Astrocyte of the hippocampus (primary cell): ENCODE results near the gene ZG16.
"Not testable (repeated sequence)": the region's sequence is repeated elsewhere in the genome, so short reads cannot be mapped to it uniquely, and the experiment has no call there.

ENCODE experiments used
- DNase-seq: peaks from one replicate; pipeline ENCODE4 v3.0.0; 2011; ENCODE audit warnings: low read depth, low spot score

Gene ZG16

DNA sequence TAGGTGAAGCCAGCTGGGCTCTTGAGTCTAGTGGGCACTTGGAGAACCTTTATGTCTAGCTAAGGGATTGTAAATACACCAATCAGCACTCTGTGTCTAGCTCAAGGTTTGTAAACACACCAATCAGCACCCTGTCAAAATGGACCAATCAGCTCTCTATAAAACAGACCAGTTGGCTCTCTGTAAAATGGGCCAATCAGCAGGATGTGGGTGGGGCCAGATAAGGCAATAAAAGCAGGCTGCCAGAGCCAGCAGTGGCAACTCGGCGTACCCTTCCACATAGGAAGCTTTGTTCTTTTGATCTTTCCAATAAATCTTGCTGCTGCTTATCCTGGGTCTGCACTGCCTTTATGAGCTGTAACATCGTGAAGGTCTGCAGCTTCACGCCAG, 29.3 kb upstream of the ZG16 start:
- not testable (repeated sequence) for DNase-seq

DNA sequence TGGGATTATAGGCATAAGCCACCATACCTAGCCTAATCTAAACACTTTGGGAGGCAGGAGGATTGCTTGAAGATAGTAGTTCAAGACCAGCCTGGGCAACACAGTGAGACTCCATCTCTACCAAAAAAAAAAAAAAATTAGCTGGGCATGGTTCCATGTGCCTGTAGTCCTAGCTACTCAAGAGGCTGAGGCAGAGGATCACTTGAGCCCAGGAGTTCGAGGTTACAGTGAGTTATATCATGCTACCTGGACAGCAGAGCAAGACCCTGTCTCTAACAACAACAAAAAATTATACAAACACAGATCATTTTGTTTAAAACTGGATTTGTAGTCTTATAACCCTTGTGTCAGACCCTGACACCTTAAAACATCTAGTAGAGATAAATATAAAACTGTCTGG, 24.5 kb upstream of the ZG16 start:
- no peak for DNase-seq

DNA sequence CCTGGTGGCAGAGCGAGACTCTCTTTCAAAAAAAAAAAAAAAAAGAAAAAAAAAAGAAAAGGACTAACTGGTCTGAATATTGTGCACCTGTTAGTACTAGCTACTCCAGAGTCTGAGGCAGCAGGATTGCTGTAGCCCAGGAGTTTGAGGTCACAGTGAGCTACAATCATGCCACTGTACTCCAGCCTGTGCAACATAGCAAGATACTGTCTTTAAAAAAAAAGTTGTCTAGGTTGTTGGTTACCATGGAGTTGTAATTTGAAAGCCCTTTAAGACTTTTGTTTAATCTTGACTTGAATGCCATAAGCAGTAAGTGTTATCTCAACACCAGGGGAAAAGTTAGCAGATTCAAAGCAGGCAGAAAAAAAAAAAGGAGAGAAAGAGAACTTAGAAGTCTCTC, 21.4 kb upstream of the ZG16 start:
- DNase-seq: no peak

DNA sequence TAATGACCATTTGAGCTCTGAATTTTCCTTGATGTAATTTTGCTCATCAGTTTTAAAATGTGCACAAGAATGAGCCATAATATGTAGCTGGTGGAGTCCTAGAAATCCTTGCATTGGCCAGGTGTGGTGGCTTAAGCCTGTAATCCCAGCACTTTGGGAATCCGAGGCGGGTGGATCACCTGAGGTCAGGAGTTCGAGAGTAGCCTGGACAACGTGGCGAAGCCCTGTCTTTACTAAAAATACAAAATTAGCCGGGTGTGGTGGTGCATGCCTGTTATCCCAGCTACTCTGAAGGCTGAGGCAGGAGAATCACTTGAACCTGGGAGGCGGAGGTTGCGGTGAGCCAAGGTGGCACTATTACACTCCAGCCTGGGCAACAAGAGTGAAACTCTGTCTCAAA, 21.0 kb upstream of the ZG16 start:
- not testable (repeated sequence) for DNase-seq

DNA sequence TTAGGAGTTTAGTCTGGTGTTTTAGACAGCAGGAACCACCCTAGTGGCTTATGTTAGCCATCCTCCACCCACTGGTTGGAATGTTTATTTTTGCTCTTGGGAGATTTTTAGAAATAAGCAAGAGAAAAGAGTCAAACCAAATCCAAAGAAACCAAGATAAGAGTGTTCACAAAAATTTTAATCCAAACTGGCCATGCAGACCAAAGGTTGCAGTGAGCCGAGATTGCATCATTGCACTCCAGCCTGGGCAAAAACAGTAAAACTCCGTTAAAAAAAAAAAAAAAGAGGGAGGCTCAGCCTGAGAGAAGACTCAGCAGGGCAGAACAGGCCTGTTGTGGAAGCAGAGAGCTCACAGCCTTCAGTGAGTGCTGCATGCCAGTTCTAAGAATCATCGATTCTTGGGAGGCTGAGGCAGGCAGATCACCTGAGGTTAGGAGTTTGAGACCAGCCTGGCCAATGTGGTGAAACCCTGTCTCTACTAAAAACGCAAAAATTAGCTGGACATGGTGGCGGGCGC, 20.0 kb upstream of the ZG16 start:
- peak; percentile 54 for DNase-seq

DNA sequence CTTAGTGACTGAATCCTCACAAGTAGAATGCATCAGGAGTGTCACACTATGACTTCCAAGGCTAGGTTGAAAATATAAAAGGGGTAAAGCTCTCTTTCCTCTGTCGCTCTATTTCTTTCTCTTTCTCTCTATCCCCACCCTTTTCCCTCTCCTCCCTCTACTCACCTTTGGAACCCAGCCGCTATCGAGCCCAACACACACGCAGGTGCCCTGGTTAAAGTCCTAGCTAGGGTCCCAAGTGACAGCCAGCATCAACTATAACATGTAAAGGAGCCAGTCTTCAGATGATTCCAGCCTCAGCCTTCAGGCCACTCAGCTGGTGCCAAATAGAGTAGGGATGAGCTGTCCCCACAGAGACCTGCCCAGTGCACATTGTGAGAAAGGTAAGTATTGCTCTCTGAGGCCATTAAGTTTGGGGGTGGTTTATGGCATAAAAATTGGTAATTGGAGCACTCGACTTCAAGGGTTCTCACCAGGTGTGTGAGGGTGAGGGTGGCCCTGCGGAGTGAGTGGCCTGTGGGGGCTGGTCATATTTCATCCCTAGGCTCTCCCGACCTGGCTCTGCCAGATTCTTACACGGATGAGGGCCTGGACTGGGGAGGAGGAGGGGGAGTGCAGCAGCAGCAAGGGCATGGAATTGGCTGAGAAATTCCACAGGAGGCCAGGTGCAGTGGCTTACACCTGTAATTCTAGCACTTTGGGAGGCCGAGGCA, 17.3 kb upstream of the ZG16 start:
- DNase-seq: no peak

DNA sequence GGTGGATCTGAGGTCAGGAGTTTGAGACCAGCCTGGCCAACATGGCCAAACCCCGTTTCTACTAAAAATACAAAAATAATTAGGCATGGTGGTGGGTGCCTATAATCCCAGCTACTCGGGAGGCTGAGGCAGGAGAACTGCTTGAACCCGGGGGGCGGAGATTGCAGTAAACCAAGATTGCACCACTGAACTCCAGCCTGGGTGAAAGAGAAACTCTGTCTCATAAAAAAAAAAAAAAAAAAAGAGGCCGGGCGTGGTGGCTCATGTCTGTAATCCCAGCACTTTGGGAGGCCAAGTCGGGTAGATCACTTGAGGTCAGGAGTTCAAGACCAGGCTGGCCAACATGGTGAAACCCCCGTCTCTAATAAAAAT, 16.8 kb upstream of the ZG16 start:
- DNase-seq: not testable (repeated sequence)

DNA sequence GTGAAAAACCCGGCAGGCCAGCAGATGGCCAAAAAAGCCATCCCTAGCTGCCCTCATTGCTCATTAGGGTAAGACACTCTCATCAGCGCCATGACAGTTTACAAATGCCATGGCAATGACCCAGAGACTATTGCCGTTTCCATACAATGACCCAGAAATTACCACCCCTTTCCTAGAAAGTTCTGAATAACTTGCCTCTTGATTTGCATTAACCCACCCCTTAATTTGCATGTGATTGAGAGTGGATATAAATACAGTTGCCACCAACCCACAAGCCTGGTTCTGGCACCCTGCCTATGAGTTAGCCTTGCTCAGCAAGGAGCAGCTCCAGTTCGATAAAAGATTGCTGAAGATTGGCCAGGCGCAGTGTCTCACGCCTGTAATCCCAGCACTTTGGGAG, 16.2 kb upstream of the ZG16 start:
- DNase-seq: peak; percentile 36

DNA sequence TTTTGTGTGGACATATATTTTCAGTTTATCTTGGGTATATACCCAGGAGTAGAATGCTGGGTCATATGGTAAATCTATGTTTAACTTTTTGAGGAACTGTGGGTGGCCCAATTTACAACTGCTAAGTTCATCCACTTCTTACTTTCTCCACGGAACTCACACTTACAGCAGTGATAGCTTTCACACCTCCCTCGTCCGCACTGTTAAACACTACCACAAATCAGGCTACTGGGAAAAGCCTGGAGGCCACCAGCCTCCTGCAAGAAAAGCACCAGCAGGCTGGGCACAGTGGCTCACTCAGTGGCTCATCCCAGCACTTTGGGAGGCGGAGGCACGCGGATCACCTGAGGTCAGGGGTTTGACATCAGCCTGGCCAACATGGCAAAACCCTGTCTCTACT, 14.7 kb upstream of the ZG16 start:
- no peak for DNase-seq

DNA sequence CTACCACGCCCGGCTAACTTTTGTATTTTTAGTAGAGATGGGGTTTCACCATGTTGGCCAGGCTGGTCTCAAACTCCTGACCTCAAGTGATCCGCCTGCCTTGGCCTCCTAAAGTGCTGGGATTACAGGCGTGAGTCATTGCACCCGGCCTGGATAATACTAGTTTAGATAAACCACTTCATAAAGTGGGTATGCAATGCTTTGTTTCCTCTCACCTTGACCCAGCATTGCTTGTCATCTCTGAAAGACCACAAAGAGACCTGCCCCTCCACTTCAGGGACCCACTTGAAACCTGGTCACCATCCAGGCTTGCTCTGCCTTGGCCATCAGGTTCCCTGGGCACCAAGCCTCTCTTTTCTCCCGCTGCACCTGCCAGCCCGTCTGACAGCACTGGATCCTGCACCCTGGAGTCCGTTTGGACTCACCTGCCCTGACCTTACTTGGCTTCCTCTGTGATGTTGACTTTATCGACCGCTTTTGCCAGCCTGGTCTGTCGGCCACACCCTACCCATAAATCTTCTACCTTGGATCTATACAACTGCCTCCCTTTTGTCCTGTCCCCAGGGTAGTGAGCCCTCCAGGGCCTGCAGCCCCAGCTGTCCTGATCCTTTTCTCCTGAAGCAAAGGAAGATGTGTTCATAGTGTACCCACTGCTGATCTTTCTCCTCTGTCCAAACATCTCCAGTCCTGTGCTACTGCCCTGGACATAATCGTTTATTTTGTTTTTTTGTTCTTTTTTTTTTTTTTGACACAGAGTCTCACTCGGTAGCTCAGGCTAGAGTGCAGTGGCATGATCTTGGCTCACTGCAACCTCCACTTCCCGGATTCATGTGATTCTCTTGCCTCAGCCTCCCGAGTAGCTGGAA, 12.7 kb upstream of the ZG16 start:
- no peak for DNase-seq

DNA sequence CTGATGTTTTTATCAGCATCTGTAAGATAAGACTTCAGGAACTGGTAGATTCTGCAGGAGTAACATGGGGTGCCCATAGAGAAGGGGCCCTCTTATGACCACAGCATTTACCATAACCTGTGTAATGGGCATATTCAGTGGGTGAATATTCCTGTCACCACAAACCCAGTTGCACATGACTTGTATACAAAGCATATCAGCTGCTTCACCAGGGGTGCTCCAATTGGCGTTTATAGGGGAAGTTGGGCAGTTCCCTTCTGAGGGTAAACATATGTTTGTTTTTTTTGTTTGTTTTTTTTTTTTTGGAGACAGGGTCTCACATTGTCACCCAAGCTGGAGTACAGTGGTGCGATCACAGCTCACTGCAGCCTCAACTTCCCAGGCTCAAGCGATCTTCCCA, 11.5 kb upstream of the ZG16 start:
- no peak for DNase-seq

DNA sequence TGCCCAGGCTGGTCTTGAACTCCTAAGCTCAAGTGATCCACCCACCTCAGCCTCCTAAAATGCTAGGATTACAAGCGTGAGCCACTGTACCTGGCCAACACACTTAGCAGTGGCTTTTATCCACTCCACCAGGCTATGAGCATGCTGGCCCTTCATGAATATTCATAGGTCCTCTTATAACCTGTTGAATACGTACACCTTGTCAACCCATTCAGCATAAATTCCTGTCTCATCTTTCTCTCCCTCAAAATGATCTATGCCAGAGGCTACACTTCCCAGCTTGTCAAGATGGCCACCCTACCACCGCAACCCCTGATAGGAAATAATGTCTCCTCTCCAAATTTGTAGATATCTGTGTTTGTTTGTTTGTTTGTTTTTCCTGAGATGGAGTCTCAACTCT, 11.0 kb upstream of the ZG16 start:
- no peak for DNase-seq

DNA sequence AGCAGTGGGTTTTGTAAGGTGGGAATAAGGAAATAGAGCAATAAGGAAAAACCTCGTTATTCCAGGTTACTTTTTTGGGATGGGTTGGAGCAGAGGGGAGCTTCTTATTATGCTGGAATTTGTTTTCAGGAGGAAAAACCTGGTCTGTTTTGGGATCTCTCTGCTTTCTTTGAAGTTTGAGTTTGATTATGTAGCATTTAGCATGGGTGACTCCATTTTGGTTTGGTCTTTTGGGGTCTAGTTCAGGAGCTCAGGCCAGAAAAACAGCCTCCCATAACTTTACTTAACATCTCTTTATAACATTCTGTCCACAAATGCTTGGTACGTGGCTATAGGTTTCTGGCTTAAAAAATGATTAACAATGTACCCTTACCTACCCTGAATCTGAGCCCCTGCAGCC, 8.5 kb upstream of the ZG16 start:
- DNase-seq: no peak

DNA sequence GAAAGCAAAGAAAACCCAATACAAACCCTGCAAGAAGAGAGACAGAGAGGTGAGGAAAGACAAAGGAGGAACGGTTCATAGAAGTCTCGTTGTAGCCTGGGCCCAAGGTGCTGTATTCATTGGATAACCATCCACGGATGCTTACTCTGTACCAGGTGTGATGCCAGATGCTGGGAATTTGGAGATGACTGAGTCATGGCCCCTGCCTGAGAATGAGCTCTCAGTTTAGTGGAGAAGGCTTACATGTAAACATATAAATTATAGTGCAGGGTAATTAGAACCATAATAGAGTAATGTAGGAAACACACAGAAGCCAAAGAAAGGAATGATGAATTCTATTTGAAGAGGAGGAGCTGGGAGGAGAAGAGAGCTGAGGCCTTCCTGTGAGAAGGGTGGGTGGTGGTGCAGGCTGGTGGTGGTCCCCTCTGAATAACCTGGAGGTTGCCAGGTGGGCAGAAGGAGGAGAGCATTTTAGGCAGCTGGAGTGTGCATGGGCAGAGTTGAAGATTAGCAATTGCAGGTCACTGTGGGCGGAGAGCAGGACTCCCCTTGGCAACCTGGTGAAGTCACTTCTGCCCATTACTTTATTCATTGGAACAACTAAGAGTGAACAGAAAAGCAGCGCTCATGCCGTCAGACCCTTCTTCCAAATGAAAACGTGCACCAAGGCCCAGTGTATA, 7.7 kb upstream of the ZG16 start:
- DNase-seq: no peak

DNA sequence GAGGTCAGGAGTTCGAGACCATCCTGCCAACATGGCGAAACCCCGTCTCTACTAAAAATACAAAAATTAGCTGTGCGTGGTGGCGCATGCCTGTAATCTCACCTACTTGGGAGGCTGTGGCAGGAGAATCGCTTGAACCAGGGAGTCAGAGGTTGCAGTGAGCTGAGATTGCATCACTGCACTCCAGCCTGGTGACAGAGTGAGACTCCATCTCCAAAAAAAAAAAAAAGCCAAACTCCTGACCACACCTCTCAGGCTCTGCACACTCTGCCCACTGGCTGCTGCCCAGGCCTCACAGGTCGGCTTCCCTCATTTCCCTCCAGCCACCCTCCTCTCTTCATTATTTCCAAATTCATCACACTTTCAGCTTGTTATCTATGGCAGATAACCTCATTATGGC, 5.7 kb upstream of the ZG16 start:
- not testable (repeated sequence) for DNase-seq

DNA sequence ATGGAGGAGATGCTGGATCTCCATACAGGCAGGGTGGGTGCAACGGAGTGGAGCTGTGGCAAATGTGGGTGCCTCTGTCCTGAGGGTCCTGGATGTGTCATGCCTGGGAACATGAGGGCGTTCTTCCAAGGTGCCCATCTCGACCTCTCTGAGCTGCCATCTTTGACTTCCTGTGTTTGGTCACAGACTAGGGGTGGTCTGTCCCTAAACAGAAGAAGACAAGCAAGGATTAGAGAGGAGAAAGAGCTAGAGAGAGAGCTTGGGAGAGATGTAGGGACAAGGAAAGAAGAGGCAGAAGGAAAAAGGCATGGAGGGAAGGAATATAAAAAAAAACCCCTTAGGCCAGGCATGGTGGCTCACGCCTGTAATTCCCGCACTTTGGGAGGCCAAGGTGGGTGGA, 3.3 kb upstream of the ZG16 start:
- no peak for DNase-seq

DNA sequence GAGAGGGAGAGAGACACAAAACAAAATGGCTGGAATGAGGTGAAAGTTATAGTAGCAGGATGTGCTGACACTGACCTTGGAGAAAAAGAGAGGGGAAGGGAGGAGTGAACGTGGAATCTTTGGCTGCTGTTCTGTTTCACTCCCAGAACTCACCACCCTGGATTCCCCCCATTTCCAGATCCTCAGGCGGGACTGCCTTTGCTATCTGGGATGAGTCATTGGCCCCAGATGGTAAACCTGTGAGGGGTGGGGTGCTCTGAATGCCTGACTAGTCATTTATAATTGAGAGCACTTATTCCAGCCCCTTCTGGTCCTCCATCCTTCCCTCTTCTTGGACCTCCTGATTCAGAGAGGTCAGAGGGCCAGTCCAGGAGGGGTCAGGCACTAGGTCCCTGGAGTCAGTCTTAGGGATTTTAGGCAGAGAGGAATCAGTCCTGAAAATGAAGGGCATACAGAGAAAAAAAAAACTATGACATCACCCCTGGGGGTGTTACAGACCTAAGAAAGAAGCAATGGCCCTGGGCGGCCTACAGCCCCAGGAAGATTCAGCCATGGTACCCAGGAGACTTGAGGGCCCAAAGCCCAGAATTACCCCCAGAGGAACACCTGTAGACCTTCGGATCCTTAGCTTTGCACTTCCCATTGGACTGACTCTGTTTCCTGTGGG, 2.2 kb upstream of the ZG16 start:
- peak; percentile 13 for DNase-seq

DNA sequence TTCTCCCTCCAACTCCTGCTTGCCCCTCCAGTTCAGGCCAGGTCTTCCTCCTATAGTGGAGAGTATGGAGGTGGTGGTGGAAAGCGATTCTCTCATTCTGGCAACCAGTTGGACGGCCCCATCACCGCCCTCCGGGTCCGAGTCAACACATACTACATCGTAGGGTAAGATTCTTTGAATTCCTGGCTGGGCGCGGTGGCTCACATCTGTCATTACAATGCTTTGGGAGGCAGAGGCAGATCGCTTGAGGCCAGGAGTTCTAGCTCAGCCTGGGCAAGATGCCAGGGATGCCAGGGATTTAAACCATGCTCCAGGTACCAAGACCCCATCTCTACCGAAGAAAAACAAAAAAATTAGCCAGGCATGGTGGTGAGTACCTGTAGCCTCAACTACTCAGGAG, 1.4 kb downstream of the ZG16 start:
- no peak for DNase-seq

DNA sequence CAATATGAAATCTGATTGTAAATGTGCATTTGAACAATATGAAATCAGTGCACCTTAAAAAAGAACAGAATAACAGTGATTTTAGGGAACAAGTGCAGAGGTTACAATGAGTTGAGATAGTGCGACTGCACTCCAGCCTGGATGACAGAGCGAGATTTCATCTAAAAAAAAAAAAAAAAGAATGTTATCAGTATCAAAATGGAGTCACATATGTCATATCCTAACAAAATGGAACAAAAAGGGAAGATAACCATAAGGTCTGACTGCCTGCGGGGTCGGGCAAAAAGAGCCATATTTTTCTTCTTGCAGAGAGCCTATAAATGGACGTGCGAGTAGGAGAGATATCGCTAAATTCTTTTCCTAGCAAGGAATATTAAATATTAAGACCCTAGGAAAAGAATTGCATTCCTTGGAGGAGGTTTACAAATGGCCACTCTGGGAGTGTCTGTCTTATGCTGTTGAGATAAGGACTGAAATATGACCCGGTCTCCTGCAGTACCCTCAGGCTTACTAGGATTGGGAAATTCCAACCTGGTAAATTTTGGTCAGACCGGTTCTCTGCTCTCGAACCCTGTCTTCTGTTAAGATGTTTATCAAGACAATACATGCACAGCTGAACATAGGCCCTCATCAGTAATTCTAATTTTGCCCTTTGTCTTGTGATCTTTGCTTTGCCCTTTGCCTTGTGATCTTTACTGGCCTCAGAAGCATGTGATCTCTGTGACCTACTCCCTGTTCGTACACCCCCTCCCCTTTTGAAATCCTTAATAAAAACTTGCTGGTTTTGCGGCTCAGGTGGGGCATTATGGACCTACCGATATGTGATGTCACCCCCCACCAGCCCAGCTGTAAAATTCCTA, 5.3 kb downstream of the ZG16 start:
- not testable (repeated sequence) for DNase-seq

DNA sequence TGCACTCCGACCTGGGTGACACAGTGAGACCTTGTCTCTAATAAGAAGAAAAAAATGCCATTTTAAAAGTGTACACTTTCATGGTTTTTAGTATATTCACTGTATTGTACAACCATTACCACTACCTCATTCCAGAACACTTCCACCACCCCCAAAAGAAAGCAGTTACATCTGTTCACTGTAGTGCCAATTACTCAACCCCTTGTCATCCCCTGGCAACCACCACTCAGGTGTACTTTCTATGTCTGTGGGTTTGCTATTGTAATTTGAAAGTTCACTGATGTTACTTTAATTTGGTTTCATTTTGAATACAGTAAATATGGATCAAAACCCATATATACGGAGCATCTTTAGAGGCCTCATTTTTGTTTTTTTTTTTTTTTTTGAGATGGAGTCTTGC, 6.1 kb downstream of the ZG16 start:
- no peak for DNase-seq

DNA sequence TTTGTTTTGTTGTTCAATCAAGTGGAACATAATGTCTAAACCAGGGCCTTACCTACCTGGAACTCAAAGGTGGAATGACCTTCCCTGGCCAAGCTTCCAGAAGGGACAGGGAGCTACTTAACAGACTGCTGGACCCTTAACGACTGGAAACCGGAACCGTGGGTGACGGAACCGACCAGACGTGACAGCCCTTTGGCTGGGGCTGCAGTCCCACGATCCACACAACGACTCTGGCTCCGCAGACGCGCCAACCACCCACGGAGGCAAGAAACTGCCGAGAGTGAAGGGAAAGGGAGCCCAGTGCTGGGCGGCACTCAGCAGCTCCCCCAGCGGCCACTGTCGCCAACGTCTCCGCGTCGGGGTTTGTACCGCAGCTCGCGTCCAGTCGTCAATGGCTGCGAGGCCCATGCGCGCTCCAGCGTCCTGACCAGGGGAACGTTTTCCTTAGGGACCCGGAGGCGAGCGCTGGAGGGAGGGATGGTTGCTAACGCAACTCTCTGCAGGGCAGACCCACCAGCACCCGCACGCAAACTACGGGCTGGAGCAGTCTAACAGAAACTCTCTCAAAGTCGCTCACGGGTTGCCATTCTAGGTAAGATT, 6.9 kb downstream of the ZG16 start:
- DNase-seq: peak; percentile 77
